NCI-H2107 (cell line): Measurements from ENCODE around the gene RASAL1.

Source experiments
- DNase-seq: peaks from one replicate; lab custom pipeline; 2025; lab: John Stamatoyannopoulos, UW

Gene RASAL1

DNA sequence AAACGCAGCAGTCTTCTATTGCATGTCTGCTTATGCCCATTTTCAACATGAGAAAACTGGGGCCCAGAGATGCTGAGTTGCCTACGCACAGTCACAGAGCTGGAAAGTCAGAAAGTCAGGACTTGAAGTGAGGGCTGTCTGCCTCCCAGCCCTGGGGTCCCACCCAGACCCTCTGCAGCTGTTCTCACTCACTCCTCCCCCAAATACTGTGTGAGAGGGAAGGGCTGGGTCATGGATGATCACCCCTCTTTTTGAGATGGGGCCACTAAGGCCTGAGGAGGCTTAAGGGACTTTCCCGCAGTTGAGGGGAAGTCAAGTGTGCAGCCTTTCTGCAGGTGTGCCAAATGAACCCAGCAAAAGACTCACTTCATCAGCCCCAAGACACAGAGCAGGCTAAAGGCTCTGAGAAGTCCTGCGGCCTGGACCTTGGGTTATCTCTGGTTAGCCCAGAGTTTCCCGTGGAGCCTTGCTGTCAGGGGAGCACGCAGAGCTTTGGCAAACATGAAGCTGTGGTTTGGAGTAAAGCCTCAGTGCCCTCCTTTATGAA, 60.4 kb downstream of the RASAL1 start:
- DNase-seq: no peak

DNA sequence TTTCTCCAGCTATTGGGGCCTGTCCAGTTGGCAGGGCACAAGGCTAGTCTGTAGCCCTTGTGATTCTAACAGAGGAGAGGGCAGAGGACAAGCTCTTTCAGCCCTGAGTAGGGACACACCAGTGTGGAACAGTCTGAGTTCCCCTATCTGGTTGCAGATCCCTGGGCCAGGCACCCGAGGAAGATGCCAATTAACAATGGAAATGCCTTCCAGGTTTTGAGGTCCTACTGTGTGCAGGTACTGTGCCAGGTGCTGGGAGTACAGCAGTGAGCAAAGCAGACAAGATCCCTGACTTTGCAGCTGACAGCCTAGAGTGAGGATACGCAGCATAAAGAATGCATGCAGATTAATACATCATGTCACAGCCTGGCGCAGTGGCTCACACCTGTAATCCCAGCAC, 62.0 kb downstream of the RASAL1 start:
- no peak for DNase-seq

DNA sequence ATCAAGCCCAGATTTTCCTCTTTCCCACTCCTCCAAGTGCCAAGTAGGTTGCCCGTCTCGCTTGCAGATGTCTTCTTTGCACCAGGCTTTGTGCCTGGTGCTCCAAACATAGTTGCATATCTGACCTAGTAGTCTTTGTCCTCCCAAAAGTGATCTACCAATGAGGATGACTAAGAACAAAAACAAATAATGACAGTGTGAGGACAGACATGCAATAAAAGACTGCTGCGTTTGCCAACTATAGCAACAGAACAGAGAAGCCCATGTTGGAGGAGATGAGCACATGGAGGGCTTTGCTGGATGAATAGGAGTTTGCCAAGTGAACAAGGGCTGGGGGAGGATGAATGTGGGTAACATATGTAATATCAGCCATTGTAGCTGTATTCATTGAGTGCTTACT, 63.4 kb downstream of the RASAL1 start:
- DNase-seq: no peak

DNA sequence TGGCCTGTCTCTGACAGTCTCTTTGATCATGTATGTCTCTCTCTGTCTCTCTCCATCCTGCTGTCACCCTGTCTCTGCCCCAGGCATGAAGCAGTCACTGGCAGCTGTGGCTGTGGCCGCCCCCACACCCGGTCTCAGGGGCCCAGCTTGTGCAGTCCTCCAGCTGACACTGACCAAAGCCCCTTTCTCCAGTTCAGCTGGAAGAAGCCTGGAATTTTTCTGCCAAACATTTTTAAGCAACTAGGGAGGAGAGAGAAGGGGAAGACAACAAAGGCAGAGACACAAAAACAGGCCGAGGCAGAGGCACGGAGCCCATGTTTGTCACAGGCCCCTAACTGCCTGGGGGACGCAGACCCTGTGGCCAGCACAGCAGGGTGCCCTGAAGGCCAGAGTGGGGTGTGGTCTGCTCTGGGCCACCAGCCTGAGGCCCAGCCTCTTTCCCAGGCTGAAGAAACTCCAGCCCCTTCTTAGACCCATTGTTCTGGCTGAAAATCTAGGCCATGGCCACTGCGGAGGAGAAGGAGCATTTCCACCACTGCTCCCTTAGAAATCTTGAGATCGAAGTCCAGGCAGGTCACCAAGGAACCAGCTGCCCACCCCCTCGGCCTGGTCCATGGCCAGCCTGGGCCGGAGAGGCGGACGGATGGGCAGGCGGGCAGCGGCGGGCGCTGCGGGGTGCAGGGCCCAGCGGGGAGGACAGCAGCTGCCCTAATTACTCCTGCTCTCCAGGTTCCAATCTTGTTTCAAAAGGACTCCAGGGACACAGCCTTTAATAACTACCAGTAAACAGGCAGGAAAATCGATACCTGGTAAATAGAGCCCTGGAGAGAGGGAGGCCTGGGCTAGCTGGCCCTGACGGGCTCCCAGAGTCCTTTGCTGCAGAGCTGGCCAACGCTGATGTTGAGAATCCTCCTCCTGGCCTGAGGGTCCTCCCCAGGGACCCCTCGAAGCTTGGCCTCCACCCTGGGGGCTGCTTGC, 64.1 kb downstream of the RASAL1 start:
- peak; percentile 70 for DNase-seq

DNA sequence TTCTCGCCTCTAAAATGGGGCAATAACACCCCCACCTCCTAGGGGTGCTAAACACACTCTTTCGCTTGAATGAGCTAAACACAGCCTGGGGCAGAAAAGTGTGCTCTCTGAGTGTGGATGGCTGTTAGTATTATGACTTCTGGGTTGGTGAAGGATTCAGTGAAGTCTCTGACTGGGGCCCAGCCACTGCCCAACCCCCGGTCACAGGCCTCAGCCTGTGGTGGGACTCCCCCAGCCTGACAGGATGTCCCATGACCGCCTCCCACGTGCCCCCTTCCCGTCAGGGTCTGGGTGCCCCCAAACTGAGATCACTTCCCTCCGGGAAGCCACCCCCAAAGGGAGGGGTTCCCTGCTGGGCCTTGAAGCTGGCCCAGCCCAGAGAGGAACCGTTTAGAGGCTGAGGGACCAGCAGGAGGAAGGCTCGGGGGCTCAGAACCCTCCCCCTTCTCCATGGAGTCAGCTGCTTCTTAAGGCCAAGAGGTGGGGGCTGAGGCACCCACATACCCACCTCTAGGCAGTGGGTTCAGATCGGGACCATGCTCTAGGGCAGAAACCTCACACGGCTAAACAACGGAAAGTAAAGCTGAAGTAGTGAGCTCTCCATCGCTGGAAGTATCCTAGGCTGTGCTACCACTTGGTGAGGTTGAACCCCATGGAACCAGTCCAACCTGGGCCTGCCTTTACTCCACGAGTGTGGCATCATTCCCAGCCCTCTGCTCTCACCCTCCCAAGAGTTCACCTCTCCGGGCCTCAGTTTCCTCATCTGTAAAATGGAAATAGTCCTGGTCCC, 65.2 kb downstream of the RASAL1 start:
- DNase-seq: no peak

DNA sequence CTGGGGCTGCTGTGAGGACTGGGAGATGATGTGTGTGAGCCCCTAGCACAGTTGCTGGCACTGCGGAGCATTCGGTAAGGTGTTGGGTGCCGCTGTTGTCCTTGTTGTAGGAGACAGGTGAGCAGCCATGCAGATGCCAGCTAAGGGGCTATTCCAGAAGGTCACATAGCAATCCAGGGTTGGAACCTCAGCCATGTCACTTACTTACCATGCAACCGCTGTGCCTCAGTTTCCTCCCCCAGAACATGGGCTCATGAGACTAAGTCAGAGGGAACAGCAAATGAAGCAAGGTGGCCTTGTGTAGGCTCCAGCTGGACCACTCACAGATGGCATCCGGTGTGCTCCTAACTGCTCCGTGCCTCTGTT, 65.8 kb downstream of the RASAL1 start:
- DNase-seq: no peak

DNA sequence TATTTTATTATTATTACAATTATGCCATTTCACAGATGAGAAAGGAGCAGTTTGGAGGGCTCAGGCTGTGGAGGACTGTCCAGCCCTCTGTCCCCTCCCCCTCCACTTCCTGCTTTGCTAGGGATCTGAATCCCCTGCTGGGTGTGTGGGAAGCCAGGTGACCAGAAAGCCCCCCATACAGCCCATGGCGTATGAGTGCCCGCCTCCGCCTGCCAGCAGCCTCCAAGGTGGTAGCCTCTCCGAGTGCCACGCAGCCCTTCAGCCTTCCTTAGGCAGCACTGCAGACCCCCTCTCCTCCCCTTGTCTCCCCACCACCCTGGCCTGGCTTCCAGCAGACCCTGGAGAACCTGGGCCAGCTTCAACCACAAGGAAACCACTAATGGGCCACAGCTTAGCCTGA, 66.4 kb downstream of the RASAL1 start:
- no peak for DNase-seq

DNA sequence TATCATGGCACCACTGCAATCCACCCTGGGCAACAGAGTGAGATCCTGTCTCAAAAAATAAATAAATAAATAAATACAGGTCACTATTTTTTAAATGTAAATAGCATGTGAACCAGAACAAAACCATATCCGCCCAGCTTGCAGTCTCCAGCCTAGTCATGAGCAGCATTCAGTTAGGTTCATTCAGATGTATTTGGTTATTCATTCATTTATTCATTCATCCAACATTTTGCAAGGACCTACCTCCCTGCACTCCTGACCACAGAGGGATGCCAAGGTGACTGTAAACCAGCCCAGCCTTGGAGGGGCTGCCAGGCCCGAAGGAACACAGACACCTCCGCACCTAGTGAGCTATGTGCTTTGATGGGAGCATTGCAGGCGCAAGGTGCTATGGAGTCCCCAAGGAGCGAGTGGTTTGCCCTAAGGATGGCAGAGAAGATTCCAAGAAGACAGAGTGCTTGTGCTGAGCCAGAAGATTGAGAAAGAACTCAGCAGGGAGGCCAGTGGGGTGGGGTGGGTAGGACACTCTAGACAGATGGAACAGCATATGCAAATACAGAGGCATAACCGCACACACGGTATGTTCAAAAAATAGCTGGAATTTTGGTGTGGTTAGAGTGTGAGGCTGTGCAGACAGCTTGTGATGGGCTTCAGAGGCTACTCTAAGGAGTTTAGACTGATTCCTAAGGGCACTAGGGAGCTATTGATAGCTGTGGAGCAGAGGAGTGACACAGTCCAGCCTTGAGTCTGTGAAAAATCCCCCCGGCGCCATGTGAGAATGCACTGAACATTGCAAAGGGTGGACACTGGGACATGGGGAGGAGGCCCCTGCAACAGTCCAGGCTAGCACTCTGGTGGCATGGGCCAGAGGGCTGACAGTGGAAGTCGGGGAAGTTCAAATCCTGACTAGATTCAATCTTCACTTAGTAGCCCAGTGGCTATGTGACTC, 67.3 kb downstream of the RASAL1 start:
- no peak for DNase-seq

DNA sequence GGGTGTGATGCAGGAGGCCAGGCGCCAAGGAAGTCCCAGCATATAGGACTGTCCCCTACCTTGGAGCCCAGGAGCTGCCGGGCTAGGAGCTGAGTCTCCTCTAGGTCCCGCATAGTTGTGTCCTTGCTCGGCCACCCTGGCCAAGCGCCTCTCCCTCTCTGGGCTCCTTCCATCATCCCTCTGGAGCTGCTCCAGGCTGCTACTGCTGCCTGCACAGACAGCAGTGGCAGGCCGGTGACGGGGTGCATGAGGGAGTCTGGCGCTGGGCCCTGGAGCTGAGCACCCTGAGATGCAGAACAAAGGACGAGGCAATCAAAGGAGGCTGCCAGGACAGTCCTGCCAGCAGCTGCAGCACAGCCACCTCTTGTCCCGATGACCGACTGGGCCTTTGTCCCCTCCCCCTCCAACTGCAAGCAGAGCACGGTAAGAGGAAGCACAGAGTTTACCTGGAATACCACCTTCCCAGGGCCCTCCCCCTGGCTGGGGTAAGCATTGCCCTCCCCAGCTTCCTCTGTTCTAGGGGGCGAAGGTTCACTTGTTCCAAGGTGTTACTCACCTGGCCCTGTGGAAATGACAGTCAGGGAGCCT, 68.7 kb downstream of the RASAL1 start:
- no peak for DNase-seq

DNA sequence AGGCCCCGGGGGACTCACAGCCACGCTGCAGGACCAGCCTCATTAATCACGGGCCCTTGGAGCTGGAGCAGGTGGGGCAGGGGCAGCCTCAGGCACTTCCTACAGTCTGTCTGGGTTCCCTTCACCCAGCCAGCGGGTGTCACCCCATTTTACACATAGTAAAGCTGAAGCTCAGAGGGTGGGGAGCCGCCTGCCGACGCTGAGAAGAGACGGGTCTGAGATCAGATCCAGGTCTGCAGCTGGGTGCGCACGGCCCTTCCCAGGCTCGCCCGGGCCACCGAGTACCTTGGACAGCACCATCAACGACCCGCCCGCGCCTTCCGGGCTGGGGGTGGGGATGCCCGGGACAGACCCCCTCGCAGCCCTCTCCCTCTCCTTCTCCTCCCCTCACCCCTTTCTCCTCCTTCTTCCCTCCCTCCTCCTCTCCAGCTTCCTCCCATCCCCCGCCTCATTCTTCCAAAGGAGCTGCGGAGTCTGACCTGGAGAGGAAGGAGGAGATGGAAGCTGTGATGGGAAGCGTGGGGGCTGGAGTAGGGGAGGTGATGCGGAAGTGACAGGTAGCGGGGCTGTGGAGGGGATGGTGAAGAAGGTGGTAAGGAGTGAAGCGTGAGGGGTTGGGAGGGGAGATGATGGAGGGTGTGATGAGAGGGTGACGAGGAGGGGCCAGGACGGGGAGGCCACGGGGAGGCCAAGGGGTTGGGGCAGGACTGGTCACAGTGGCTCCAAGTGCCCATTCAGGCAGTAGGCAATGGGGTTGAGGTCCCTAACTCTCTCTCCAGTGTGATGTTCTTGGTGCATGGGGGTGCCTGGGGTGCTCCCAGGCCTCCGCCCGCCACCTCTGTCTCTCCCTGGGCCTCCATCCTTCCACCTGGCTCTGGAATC, 70.2 kb downstream of the RASAL1 start:
- DNase-seq: no peak

DNA sequence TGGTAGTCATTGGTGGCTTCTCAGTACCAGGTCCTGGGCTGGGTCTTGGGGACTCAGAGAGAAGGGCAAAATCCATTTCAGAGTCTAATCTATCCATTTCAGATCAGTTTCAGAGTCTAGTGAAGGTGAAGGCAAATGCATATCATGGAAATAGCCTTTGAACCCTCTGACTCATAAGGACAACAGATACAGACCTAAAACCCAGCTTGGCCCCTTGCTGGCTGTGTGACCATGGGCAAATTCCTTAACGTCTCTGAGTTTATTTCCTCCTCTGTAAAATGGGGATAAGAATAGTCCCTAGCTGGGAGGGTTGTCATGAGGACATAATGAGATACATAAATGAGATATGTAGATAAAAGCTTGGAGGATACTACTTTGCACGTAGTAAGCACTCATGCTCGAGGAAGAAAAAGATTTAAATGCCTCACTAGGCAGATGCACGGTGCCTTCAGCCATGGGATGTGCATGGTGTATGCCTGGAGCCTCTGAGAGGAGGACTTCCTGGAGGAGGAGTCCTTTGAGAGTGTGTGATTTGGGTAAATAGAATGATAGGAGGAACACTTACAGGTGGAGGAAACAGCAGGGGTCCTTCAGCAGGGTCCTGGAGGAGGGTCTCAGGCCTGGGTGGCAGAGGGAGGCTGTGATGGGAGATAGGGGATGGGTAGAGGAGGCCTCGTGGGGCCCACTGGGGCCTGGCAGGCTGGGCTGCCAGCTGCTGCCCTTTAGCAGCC, 71.0 kb downstream of the RASAL1 start:
- DNase-seq: no peak

DNA sequence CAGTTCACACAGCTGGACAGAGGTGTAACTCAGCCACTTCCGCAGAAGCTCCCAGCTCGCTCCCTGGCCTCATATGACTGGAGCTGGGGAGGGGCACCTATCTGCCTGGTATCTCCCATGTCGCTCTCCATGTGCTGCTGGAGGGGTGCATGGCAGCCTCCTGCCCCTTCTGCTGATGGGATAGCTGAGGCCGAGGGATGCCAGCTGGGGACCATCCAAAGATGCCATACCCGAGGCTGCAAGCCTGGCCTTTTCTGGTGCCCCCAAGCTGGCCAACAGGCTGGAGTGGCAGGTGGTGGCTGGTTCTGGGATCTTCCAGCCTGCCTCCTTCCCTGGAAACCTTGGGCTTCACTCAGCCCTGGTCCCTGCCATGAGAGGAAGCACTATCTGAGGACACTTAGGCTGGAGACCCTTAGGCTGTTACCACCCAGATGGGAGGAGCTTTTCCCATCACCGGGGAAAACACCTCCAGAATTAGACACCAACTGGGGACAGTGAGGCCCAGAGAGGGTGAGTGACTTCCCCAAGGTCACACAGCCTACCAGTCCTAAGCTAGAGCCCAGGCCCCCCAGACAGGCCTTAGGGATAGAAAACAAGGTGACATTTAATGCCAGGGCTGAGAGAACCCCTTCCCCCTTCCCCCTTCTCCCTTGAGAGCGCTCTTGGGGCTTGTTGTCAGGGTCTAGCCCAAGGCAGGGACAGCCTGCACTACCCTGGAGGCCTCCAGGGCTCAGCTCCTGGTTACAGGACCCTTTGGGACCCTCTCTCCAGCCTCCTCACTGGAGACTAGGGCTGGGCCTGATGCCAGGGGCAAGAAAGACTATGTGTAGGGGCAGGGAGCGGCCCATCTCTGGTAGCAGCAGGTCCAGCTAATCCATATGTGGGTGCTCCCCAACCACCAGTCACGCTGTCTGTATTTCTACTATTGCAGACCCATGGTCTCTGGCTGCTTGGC, 71.9 kb downstream of the RASAL1 start:
- no peak for DNase-seq

DNA sequence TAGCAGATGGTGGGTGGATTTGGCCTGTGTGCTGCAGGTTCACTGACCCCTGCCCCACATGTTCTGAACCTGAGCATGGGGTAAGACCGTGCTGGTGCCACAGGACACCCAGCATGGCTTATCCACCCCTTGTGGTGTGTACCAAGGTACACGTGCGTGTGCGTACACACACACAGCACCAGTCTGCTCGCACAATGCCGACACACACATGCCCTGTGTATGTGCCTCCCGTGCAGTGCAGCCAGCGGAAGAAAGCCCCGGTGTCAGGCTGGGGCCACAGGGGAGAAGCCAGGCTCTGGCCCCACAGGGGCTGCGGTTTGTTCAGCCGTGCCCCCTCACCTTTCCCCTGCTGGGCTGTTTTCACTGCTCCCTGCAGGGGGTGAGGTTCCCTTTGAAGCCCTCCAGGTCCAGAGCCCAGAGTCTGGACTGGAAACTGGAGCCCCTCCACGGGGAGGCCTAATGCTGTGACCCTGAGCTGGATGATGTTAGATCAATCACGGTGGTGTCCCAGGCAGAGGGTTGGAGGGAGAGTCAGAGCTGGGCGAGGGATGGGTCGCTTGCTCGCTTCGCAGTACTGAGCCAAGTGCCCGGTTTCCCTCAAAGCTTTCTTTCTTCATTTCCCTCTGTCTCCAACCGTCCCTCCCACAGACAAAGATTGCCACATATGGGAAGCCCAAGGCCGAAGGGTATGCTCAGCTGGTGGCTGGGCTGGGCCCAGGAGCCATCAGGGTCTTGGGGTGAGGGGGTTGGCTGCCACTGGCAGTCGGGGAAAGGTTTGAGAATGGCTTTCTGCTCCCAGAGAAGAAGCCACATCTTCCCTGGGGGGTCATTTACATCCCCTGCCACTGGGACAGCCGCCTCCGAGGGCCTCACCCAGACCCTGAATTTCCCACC, 72.8 kb downstream of the RASAL1 start:
- DNase-seq: no peak

DNA sequence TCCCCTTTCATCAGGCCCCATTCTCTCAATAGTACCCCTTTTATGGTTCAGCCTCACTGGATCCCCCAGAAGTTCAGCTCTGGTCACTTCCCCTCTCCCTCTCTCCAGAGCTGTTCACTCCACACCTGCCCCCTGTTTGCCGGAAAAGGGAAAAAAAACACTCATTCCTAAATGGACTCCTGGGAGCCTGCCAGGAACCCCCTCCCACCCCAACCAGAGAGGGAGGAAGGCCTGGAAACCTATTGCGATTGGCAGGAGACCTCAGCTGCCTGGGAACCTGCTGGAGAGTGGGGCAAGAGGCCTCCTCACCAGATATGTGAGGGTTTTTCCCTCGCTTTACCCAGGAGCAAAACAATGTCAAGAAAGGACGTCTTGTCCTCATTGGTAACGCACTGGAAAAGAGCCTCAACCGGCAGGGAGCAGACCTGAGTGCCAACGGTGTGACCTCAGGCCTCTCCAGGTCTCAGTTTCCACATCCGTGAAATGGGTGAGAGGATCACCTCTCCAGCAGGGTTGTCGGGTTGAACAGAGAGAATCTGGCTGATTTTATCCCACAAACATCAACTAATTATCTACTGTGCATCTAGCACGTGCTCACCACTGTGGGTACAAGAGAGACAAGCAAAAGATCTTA, 74.4 kb downstream of the RASAL1 start:
- no peak for DNase-seq

DNA sequence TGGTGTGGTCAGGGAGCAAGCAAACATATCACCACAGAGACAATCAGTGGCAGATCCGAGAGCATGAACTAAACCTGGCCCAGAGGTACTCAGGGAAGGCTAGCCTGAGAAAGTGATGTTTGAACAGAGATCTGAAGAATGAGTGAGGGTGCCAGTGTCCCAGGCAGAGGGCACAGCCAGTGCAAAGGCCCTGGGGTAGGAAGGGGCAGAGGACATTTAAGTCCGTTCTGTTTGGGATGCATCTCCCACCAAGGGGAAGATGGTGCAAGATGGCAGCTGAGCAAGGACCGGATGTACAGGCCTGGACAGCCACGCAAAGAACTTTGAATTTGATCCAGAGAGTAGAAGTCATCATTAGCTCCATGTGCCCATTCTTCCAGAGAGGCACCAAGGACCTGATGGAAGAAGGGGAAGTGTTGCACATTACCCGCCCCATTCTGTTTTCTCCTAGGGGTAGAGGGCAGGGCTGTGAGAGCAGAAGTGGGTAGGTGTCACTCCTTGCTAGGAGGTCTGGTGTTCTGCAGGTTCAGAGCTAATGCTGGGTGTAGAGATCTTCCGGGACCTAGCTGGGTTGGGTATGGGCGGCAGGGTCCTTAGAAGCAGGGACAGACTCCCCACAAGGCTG, 75.1 kb downstream of the RASAL1 start:
- no peak for DNase-seq

DNA sequence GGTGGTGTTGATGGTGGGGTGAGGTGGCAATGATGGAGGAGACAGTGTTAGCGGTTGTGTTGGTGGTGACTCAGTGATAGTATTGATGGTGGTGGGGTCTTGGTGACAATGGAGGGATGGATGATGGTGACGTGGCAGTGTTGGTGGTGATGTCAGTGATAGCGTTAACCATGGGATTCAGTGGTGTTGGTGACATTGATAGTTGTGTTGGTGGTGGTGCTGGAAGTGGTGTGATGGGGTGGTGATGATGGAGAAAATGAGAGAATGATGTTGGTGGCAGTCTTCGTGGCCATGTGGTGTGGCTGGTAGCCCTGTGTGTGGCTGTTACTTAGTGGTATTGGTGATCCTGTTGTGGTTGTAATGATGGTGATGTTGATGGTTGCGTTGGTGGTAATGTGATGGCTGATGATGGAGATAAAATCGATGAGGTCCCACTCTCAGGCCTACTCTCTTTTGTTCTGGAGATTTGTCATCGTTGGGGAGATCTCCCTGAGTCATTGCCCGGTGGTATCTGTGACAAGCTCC, 76.4 kb downstream of the RASAL1 start:
- no peak for DNase-seq
